Measurements from ENCODE around the gene RNF225.
"Not testable (repeated sequence)": the region's sequence is repeated elsewhere in the genome, so short reads cannot be mapped to it uniquely, and the experiment has no call there.

RNF225 gene

DNA sequence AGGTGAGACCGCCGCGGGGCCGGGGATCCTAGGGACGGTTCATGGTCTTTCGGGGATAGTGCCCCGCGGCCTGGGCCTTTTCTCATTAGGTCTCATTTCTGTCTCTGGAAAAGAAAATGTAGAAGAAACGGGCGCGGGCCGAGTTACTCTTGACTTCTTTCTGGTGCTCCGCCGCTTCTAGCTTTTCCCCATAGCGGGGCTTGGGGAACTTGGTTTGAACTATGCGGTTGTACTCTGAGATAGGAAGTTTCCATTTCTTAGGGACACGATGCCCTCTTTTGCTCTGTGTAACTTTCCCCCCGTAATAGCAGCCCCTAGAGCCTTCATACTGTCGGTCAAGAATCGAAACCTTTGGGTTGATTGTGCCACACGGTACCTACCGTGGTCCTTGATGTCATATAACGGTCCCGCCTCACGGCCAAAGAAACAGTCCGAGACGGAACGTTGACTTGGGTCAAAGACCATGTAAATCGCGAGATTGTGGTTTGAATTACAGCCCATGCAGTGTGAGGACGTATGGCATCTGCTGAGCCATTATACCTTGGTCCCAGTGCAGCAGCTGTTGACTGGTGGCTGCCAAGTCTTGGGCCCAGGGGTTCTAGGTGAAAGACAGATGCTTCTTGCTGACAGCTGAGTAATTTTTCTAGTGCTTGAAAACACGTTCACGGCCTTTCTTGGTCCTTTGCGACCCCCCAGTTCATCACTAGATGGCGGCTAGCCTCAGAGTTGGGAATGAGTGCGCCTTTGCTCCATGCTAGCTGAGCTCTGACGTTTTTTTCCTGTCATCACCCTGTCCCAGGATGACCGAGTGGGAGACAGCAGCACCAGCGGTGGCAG is 7.9 kb upstream of the RNF225 start:
- peak; percentile 23 for DNase-seq

GRCh38 chr19:58388175-58388526 is 7.3 kb upstream of the RNF225 start:
- no peak for DNase-seq

GRCh38 chr19:58392945-58393724 is 2.3 kb upstream of the RNF225 start:
- DNase-seq = no peak

DNA sequence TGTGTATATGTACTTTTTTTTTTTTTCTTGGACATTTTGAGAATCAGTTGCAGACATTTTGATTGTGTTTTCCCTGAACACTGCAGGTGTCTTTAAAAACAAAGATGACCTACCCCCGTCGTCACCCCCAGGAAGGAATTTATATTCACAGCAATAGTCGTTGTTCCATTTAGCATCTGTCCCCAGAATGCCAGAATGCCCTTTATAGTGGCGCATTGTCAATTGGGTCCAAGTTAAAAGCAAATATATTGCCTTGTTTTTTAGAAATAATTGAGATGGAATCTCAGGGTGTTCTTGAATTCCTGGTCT is 1.8 kb upstream of the RNF225 start:
- no peak for DNase-seq

DNA sequence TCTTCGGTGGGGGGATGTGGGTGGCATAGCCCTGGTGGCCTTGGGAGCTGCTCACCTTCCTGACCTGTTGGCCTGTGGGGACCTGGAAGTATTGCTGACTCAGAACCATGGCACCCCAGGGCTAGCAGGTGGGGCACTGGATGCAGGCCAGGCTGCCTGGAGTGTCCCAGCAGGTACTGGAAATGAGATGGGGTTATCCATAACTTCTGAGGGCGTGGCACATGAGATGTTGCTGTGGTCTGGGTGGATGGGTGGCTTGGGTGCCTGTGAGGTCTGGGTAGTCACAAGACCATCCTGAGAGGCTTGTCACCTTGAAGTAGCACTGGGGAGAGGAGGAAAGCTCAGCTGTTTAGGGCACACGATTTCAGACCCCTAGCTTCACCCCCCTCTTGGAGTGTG is 636 bp upstream of the RNF225 start:
- DNase-seq = no peak

- peak; percentile 39 for DNase-seq
Observed at GRCh38 chr19:58395979-58396627, 647 bp downstream of the RNF225 start.

DNA sequence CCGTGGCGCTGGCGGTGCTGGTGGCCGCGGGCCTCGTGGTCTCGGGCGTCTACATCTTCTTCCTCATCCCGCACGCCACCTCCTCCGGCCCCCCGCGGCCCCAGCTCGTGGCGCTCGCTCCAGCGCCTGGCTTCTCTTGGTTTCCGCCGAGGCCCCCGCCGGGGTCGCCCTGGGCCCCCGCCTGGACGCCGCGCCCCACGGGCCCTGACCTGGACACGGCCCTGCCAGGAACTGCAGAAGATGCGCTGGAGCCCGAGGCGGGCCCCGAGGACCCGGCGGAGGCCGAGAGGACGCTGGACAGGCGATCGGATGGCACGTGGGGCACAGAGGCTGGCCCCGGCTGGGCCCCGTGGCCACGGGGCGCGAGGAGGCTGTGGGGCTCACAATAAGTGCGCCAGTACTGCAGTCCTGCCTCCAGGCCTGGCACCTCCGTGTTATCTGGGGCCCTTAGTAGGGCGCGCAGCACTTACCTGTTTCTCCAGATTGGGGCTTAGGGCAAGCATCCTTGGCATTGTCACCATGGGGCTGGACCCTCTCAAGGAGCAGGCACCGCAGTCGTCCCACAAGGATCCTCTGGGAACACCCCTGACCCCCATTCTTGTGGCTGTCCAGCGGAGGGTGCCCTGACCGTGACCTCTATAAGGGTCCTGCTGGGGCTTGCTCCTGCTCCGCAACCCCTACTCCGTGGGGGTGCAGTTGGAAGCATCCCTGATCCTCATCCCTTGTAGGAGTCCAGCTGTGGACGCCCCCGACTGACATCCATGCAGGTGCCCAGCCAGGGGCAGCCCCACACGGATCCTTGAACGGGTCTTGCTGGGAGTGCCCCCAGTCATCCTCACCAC is 1.5 kb downstream of the RNF225 start:
- no peak for DNase-seq

DNA sequence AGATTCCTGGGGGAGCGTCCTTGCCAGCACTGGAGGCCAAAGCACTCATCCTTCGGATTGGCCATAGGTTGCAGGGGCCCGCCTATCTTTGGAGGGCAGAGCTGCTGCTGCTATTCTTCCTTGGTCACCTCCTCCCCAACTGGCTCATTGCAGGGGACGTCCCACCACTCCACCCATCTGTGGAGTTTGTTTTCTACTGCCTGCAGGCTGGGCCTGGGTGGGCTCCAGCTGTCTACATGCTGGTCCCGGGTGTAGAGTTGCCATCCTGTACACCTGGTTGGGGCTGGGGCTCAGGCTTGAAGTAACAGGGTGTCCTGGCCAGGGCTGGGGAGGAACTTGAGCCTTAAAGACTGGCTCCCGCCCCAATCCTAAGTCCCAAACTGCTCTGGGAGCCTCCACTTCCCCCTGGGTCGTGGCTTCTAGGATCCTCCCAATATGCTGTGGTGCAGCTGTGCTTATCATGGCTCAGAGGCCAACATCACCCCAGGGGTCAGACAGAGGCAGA is 2.1 kb downstream of the RNF225 start:
- DNase-seq = no peak

- no peak for DNase-seq
Observed at GRCh38 chr19:58398087-58398486, 2.6 kb downstream of the RNF225 start.

- DNase-seq = no peak
Observed at GRCh38 chr19:58398545-58398944, 3.1 kb downstream of the RNF225 start.

DNA sequence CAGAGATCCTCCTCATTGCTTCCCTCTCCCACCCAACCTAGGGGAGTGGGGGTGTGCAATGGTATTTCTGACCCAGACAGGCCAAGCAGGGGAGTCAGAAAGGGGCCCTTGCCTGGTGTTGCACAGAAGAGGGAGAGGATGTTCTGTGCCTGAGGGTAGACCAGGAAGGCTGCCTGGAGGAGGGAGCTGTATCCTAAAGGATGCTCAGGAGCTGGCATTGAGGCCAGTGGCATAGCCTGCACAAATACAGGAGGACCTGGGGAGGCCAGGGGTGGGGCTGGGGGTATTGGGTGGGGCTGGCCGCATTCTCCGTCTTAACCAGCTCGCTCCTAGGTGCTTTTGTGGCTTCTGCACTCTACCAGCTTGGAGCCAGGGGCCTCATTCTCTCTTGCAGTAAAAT is 4.4 kb downstream of the RNF225 start:
- DNase-seq = no peak

GRCh38 chr19:58400316-58400915 is 5.0 kb downstream of the RNF225 start:
- no peak for DNase-seq

DNA sequence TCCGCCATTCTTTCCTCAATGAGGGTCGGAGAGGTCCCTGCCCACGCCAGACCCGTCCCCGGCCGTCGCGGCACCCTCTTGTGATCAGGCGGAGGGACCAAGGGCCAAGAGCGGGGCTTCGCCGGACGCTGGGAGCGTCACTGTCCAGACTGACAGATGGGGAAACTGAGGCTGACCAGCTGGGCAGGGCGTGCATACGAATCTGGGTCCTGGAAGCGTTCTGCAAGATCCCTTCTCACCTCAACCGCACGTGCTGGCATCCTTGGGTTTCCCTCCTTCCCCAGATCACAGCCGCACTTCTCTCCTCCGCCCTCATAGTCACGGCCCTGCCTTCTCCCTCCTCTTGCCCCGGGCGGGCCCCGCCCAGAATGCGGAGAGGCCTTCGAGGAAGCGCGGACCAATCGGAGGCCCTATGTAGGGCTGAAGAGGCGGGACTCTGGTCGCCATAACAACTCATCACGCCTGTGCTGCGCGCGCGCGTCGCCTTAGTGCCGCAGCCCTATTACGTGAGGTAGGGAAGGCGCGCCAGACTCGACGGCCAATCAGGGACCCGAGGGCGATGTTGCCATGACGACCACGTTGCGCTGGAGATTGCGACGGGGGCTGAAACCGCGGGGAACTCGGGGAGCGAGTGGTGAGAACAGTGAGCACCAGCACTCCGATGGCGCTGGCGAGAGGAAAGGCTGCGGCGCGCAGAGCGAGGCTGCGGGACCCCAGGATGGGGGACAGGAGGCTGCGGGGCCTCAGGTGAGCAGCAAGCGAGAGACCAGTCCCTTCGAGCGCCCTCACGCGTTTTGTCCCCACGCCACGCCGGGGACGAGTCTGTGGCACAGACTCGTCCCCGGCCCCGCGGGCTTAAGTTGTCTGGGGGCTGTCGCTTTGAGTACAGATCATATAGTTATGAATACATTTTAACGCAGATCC is 5.7 kb downstream of the RNF225 start:
- DNase-seq = peak; percentile 99

GRCh38 chr19:58401840-58402421 is 6.5 kb downstream of the RNF225 start:
- DNase-seq = no peak

DNA sequence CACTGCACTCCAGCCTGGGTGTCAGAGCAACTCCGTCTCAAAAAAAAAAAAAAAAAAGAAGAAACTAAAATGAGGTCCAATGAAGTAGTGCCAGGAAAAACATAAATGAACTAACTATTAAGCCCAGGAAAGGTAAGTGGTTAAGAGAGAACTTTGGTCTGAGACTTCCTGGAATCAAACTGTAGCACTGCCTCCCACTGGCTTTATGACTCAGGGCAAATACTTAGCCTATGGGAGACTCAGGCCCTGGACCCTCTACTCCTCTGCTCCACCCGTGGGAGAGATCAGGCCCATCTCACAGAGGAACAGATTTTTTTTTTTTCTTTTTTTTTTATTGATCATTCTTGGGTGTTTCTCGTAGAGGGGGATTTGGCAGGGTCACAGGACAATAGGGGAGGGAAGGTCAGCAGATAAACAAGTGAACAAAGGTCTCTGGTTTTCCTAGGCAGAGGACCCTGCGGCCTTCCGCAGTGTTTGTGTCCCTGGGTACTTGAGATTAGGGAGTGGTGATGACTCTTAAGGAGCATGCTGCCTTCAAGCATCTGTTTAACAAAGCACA is 8.5 kb downstream of the RNF225 start:
- DNase-seq = not testable (repeated sequence)

DNA sequence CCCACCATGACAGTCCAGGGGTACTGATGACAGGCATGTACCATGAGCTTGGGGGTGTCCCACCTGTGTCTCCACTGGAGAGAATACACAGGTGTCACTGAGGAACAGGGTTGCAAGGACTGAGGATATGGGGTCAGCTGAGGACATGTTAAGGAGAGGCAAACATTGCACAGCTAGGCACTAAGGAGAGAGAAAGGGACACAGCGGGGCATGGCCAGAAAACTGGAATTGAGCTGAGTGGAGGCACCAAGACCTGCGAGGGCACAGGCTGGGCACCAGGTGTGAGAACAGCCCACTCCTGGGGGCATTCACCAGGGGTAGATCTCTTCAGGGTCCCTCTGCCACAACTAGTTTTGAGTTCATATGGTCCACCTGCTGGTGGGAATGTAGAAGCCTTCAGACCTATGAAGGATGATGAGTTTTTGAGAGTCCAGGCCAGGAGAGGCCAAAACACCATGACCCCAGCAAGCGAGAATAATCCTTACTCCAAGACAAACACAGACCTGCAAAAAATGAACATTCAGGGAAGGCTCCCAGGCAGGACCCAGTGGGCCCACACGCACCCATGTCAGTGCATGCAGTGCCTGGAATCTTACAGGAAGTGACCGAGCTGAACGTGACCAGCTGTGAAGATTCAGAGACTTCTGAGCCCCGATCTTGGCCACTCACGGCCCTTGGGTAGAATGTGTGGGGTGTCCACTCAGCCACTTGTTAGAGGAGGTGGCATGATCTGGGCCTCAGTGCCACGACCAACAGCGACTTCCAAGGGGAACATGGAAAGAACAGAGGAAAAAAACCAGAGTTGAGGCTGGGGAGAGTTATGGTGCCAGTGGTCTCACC is 11.6 kb downstream of the RNF225 start:
- DNase-seq = no peak

DNA sequence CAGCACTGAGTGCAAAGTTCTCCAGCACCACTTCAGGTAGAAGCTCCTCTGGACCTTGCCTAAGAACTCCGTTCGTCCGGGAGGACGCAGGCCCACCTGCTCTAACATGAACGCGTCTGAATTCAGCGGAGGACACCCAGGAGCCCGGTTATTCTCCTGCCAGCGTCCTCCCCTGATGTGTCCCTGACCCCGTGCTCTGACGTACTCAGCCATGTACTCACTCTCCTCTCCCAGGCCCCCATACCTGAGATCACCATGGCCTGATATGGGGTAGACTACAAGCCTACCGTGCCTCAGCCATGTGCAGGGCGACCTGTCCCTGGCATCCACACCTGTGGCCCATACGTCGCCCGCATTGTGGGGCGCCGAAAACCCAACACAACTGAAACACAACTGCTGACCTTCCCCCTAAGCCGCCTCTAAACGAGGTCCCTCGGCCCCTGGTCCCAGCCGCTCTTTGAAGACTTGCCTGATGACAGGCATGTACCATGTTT is 12.2 kb downstream of the RNF225 start:
- DNase-seq = peak; percentile 33

- peak; percentile 98 for DNase-seq
Observed at GRCh38 chr19:58408152-58409009, 12.9 kb downstream of the RNF225 start, which contains the start of gene ZNF584. Gene ZNF584 (plus strand): TSS chr19:58408649. CDS start chr19:58409148, 499 bp downstream.

All from right hindlimb (tissue), 1 donor.